ENCODE results near the gene ZNF524. TPM values are rescaled to one million over a fixed set of nuclear protein-coding genes. Genes with fewer than 3 reads are reported as not detected.

ZNF524 gene
- total and polyA plus RNA-seq, 9 of the 15 experiments (the other 6 are each of a cell fraction or from before 2014, with no cell fraction given) = 0.08 to 15.6 (median 2.9) TPM

DNA sequence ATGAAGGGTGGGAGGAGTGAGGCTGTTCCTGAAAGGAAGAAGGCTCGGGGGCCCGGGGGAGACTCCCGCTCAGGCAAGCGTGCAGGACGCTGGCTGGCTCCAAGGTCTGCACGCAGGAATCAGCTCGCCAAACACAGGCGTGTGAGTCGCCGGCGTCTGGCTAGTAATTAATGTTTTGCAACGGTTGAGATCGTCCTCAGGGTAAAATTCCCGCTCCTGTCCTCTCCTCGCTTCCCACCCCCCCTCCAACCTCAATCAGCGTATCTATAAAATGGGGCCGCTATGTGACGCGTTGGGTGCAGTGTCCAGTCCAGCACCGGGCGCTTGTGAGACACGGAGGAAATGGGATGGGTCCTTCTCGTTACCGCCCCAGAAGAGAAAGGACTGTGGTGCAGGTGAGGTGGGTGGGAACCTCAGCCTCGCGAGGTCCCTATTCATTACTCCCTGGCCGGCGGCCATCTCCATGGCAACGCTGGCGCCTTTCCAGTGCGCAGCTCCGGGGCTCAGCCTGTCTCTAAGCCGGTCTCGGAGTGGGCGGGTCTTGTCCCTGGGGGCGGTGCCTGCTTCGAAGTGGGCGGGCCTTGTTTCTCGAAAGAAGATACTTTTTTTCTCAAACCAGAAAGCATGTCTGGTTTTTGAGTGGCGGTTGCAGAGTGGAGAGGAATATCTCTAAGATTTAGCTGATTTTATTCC is 13.0 kb upstream of the ZNF524 start (continued):
- TF ChIP-seq, protein P1, sequence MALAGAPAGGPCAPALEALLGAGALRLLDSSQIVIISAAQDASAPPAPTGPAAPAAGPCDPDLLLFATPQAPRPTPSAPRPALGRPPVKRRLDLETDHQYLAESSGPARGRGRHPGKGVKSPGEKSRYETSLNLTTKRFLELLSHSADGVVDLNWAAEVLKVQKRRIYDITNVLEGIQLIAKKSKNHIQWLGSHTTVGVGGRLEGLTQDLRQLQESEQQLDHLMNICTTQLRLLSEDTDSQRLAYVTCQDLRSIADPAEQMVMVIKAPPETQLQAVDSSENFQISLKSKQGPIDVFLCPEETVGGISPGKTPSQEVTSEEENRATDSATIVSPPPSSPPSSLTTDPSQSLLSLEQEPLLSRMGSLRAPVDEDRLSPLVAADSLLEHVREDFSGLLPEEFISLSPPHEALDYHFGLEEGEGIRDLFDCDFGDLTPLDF (CRISPR knock-in tag; IDR thresholded peaks at IDR 0.05) = no peak
- TF ChIP-seq EGR1 (conservative IDR thresholded peaks at IDR 0.05) (peak; percentile 59), HLTF (IDR thresholded peaks at IDR 0.05) (no peak), LCOR (CRISPR knock-in tag; IDR thresholded peaks at IDR 0.05) (no peak), ZNF780A (CRISPR knock-in tag; IDR thresholded peaks at IDR 0.05) (no peak), BMI1 (IDR thresholded peaks at IDR 0.05; ENCODE audit: low read length) (peak; percentile 87), CHD2 (IDR thresholded peaks at IDR 0.05; ENCODE audit: low read depth, low read length) (peak; percentile 87), RBFOX2 (IDR thresholded peaks at IDR 0.05; ENCODE audit: low read depth, low read length) (0 out of 2 replicates have a peak, but pooled peaks have one; percentile 17), TBP (optimal IDR thresholded peaks at IDR 0.05; ENCODE audit: low read depth, low read length) (peak; percentile 46), MXI1 (IDR thresholded peaks at IDR 0.05; ENCODE audit: low read depth, low read length) (peak; percentile 69; the same call in 1 of the 2 replicates), ESRRA (IDR thresholded peaks at IDR 0.05; ENCODE audit: borderline replicate concordance, low read depth) (peak; percentile 13; the same call in 1 of the 2 replicates), MCM5 (IDR thresholded peaks at IDR 0.05; ENCODE audit: low read depth) (no peak), NFIX (CRISPR knock-in tag; IDR thresholded peaks at IDR 0.05; ENCODE audit: low read depth) (no peak), MAZ (CRISPR knock-in tag; conservative IDR thresholded peaks at IDR 0.05 in 1 of 2, IDR thresholded peaks at IDR 0.05 in 1 of 2) (peak in 1 of 2 experiments; percentile 30; a peak in 2 of 4 replicates), CREM (IDR thresholded peaks at IDR 0.05; ENCODE audit: low read depth) (peak; percentile 53; the same call in 1 of the 2 replicates), MEF2A (IDR thresholded peaks at IDR 0.05; ENCODE audit: control insufficient read depth, low read depth, low read length) (no peak), ZNF146 (CRISPR knock-in tag; IDR thresholded peaks at IDR 0.05; ENCODE audit: unreplicated experiment) (no peak), ATF7 (IDR thresholded peaks at IDR 0.05) (peak; percentile 28; the same call in 1 of the 2 replicates)
- TF ChIP-seq, protein P2, sequence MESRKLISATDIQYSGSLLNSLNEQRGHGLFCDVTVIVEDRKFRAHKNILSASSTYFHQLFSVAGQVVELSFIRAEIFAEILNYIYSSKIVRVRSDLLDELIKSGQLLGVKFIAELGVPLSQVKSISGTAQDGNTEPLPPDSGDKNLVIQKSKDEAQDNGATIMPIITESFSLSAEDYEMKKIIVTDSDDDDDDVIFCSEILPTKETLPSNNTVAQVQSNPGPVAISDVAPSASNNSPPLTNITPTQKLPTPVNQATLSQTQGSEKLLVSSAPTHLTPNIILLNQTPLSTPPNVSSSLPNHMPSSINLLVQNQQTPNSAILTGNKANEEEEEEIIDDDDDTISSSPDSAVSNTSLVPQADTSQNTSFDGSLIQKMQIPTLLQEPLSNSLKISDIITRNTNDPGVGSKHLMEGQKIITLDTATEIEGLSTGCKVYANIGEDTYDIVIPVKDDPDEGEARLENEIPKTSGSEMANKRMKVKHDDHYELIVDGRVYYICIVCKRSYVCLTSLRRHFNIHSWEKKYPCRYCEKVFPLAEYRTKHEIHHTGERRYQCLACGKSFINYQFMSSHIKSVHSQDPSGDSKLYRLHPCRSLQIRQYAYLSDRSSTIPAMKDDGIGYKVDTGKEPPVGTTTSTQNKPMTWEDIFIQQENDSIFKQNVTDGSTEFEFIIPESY (CRISPR knock-in tag; IDR thresholded peaks at IDR 0.05) = 0 out of 2 replicates have a peak, but pooled peaks have one; percentile 16
- TF ChIP-seq, protein P3, sequence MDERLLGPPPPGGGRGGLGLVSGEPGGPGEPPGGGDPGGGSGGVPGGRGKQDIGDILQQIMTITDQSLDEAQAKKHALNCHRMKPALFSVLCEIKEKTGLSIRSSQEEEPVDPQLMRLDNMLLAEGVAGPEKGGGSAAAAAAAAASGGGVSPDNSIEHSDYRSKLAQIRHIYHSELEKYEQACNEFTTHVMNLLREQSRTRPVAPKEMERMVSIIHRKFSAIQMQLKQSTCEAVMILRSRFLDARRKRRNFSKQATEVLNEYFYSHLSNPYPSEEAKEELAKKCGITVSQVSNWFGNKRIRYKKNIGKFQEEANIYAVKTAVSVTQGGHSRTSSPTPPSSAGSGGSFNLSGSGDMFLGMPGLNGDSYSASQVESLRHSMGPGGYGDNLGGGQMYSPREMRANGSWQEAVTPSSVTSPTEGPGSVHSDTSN (CRISPR knock-in tag; IDR thresholded peaks at IDR 0.05; ENCODE audit: low read depth) = no peak
- TF ChIP-seq, protein P3 (tag; conservative IDR thresholded peaks at IDR 0.05; ENCODE audit: low read depth) = 0 out of 2 replicates have a peak, but pooled peaks have one; percentile 12
- TF ChIP-seq, protein P4, sequence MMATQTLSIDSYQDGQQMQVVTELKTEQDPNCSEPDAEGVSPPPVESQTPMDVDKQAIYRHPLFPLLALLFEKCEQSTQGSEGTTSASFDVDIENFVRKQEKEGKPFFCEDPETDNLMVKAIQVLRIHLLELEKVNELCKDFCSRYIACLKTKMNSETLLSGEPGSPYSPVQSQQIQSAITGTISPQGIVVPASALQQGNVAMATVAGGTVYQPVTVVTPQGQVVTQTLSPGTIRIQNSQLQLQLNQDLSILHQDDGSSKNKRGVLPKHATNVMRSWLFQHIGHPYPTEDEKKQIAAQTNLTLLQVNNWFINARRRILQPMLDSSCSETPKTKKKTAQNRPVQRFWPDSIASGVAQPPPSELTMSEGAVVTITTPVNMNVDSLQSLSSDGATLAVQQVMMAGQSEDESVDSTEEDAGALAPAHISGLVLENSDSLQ (IDR thresholded peaks at IDR 0.05) = peak; percentile 86
